Adrenal gland (tissue), 5 donors: ENCODE data around the gene DENND10.
"Not testable (repeated sequence)": the region's sequence is repeated elsewhere in the genome, so short reads cannot be mapped to it uniquely, and the experiment has no call there.

Experiments used
- CTCF ChIP-seq, 6 experiments: fragments of 450-650 bp in 4 of 6; fragments of 200-600 bp in 2 of 6; sonication (generic) in 1 of 6; IDR thresholded peaks; 1 replicate in 5 of 6; 2 replicates in 1 of 6; pipeline versions ENCODE4 v1.5.1 to v1.8.0; 2016 to 2021; ENCODE audit warnings: antibody characterized with exemption in 6 of 6, mild to moderate bottlenecking in 2 of 6, moderate library complexity in 1 of 6
- POLR2A ChIP-seq, 2 donors: fragments of 450-650 bp; IDR thresholded peaks; one replicate each; pipeline ENCODE4 v1.6.1; 2017; ENCODE audit warnings: antibody characterized with exemption in 2 of 2, mild to moderate bottlenecking in 2 of 2, moderate library complexity in 1 of 2
- donor health status: DM: no; HTN: no; CAD: no.

- not testable (repeated sequence) for TF ChIP-seq POLR2A, CTCF (IDR thresholded peaks at IDR 0.05)
Measured at GRCh38 chr10:119096641-119097415, 7.1 kb upstream of the DENND10 start.
